Daoy (cell line): ENCODE data around the gene AMPD2. TPM values are rescaled to one million over a fixed set of nuclear protein-coding genes. Genes with fewer than 3 reads are reported as not detected.

Experiments used
- DNase-seq: peaks from one replicate; pipeline ENCODE4 v3.0.0-alpha.2; 2015; ENCODE audit warnings: low read depth
- total RNA-seq: library from RNA; depleted of rRNA; stranded (reverse); fragments of >200 nt; shearing (Covaris generic); gene quantifications from 2 replicates; pipeline ENCODE4 v1.2.3, GENCODE V29; 2014

AMPD2 gene
- total RNA-seq, 1 experiment from 2014 or later = 135 TPM

DNA sequence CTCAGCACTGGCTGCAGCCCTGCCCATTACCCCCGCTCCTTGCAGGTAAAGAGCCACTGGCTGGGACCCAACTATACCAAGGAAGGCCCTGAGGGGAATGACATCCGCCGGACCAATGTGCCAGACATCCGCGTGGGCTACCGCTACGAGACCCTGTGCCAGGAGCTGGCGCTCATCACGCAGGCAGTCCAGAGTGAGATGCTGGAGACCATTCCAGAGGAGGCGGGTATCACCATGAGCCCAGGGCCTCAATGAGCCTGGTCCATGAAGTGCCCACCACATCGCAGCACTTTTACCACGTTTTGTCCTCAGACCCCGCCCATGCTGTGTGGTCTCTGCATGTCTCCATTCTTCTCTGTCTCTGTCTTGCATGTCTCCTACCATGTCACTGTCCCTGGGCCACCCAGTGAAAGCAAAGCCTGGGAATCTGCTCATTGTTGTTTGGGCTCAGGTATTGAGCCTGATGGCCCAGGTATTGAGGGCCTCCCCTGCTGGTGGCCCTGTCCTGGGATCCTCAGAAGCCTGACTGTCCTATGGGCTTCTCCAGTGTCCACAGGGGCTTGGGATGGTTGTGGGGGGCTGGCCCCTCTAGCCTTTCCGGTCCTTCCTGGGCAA lies 11.4 kb downstream of the AMPD2 start:
- no peak for DNase-seq

DNA sequence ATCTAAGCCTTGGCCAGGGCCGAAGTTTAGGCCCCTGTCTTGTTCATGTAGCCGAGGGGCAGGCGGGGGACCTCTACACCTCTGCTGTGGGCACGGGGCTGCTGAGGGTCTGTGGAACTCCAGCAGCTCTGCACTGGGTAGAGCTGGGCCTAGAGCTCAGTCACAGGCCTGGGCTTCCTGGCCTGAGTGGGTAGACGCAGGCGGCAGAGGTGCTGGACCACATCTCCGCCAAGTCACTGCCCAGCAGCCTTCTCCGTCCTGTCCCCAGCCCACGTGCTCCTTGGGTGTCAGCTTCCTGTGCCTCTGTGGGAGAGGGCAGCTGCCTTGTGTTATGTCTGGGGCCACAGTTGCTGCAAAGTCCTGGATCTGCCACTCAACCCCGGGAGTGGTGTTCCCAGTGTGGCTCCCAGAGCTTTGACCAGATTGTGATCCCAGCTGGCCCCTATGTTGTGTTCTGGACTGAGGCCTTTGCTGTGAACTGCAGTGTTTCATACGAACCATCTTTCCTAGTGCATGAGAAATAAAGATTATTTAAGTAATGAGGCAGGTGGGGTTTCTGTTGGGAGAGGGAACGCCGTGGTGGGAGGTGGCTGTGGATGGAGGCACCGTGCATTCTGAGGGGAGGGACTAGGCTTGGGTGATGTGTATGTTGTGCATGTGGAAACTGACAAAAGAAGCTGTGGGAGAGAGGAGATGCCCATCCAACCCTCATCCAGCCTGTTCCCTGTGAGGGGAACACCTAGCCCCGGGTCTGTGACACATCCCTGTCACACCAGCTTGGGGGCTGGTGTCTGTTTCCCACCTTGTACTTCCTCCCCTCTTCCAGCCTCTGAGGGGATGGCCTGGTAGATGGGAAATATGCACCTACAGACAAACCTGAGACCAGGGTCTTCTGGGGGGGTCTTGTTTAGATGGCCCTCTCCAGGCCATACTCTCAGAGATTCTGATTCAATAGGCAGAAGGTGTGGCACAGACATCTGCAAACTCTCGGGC lies 12.2 kb downstream of the AMPD2 start:
- no peak for DNase-seq

DNA sequence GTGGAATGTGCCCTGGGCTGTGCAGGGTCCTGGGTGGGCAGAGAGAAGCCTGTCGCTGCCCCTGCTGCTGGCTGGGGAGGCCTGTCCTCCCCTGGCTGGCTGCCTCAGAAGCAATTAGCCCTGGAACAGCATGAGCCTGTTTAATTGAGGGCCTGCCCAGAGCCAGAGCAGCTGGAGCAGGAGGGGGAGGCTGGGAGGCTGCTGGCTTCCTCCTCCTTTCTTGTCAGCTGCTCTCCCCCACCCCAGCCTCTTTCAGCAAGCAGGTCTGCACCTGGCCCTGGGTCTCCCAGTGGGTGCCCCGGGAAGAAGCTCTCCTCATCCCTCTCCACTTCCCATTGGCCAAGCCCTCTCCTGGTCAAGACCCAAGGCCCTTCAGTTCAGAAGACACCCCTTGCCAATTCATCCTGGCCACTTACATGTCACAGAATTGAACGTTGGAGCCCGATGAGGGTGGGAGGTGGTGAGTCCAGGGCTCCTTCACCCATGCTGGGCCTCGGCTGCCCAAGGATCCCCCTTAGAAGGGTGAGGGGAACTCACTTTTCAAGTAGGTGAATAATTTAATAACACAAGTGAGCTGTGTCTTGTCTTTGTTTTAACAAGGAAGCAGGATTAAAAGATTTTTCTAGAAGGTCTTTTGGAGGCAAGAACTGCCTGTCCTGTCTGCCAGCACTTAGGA lies 13.2 kb downstream of the AMPD2 start:
- no peak for DNase-seq

DNA sequence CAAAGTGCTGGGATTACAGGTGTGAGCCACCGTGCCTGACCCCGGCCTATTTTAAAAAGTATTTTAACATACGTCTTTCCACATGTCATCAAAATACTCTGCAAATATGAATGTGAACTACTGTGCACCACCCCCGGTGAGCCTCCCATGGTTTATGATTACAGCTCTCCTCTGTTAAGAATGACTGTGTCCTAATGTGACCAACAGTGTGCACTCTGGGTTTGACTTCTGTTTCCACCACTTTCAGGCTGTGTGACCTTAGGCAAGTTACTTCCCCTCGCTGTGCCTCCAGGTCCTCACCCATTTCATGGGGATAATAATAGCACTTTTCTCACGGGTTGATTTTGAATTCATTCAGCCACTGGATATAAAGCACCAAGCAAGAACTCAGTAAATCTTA lies 14.7 kb downstream of the AMPD2 start:
- no peak for DNase-seq

DNA sequence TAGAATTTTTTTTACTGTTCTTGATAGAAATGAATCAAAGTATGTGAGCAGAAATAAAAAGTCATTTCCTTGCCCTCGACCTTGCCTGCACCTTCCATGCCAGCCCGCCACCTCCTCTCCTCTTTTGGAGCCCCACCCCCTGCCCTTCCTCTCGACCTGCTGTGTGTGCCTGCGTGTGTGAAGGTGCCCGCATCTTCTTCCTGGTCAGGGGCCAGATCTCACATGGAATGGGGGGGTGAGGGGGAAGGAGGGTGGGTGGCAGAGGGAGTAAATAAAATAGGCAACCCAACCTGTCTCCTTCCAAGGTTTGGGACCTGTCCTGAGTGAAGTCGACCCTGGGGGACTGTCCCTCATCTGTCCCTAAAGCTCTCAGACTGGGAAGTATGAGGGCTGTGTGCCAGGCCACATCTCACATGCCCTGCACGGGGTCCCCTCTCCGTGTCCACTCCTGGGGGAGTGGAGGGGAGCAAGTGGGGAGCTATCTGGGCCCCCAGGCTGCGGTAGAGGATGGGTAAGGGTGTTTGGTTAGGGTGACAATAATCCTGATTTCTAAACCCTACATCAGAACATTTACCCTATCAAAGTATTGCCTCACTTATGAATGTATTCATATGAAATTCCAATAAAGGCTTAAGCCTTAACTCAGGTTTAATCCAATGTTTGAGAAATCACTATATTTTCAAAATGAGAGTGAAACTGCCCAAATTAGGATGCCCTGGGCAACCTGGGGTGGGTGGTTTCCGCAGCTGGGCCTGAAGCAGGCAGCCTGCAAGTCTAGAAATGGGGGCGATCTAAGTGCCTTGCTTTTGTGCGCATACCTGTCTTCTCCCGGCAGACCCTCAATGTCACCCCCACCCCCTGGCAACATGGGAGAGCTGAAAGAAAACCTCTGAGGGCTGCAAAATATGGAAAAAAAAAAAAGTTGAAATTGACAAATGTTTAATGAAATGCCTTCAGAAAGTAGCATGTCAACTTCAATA lies 15.4 kb downstream of the AMPD2 start:
- no peak for DNase-seq

DNA sequence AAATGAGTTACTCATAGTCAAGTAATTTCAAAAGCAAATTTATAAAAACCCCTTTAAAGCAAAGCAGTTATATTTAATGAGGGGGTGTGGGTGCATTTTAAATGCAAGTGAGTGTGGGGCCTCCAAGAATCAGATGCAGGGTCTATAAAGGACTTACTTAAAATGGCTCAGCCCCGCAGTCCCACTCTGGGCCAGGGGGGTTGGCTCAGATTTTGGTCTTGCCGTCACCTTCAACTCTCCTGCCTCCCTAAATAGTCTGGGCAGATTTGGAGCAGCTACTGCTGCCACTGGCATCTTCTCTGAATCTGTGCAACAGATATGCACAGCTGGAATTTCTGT lies 16.2 kb downstream of the AMPD2 start:
- DNase-seq = no peak

DNA sequence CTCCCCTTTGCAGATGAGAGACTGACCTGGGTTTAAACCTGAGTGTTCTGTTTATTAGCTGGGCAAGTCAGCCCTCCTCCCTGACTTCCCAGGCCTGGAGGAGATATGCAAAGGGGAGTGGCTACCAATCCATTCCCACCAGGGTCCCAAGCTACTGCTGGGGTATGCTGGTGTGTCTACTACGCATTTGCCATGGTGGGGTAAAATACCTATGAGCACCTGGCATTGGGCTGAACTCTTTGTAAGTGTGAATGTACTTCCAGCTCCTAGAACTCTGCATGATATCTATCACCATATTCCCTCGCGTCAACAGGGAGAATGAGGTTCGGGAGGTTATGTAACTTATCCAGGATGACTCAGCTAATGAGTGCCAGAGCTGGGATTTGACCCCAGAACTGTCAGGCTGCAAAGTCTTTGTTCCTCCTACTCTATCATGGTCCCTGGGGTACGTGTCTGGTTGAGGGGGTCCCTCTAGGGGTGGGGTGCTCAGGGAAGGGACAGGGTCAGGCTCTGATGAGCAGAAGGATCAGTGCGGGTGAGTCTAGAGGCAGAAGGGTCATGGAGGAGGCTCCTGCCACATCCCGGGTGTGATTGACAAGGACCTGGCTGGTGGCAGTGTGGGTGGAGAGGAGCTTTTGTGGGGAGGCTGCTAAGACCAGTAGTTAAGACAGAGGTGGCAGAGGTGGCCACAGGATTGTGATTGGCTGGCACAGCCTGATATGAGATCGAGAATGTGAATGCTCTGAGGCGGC lies 16.7 kb downstream of the AMPD2 start:
- peak; percentile 68 for DNase-seq

DNA sequence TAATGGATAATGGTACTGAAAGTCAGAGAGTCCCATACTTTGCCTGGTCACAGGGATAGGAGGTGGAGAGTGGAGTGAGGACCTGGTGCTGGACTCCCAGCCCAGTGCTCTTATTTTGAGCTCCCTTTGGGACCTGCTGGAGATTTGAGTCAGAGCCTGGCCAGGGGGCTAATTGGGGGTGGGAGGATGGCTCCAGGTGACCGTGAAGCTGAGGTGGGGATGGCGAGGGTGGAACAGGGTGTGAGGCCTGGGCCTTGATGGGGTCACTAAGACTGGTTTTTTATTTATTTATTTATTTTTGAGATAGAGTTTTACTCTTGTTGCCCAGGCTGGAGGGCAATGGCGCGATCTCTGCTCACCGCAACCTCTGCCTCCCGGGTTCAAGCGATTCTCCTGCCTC lies 17.8 kb downstream of the AMPD2 start:
- DNase-seq = no peak

DNA sequence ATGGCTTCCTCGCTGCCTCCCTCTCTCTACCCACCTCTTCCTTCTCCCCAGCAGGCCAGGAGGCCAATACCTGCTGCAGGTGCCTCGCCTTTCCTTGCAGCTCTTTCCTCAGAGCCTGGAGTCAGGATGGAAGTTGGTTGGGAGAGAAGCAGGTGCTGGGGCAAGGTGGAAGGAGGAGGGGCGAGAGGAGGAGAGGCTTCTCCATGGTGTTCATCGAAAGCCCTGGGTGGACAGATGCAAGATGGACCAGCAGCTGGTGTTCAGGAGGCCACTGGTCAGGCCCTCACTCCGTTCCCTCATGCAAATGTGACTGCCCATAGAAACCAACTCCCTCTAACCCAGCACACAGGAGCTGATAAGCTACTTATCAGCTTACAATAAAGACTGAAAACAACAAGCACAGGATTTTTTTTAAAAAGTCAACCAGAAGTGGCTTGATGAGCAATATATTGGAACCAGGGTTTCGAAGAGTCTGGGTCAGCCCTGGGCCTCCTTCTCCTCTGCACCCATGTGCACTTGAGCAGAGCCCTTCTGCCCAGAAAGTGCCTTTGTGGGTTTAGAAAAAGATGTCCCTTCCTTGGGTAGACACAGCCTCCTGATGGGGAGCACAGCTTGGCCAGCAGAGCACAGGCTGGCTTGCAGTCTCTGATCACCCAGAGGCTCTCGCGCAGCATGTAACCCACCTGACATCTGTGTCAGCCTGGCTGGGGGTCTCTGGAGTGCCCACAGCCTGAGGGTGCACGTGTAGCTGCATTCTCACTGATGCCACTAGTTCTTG lies 19.6 kb downstream of the AMPD2 start:
- DNase-seq = no peak

DNA sequence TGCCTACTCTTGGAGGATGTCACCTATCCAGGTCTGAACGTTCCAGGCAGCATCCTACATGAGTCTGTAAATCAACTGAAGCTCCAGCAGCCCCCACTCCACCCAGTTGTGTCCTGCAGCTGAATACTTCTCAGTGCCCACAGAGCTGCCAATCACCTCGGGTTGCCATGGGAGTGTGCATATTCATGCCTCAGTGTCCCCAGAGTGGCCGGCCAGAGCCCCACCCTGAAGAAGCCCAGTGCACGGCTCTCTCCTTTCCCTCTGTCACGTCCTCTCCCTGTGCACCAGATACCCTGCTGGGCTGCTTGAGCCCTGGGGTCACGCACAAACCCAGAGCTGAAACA lies 20.2 kb downstream of the AMPD2 start:
- DNase-seq = no peak

DNA sequence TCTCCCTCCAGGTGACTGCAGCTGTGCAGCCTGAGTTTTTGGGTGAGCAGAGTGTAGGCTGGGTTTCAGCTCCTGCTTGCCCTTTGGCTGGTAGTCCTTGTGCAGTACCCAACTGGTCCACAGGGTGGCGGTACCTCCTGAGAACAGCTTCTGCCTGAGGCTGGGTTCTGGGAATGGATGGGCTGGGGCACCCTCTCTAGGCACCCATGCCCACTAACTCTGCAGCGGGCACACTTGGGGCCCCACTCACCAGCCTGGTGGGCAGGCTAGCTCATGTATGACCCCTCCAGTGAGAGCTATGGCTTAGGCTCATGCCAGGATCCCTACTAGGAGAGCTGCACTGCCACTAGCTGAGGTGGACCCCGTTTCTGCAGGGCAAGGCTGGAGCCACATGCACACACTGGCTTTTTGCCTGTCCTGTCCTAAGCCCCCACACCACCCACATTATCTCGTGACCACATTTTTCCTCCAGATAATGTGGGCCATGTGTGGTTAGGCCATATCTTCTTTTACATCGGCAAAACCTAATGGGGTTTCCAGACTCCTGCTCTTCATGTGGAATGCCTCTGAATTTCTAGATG lies 20.7 kb downstream of the AMPD2 start:
- peak; percentile 79 for DNase-seq

DNA sequence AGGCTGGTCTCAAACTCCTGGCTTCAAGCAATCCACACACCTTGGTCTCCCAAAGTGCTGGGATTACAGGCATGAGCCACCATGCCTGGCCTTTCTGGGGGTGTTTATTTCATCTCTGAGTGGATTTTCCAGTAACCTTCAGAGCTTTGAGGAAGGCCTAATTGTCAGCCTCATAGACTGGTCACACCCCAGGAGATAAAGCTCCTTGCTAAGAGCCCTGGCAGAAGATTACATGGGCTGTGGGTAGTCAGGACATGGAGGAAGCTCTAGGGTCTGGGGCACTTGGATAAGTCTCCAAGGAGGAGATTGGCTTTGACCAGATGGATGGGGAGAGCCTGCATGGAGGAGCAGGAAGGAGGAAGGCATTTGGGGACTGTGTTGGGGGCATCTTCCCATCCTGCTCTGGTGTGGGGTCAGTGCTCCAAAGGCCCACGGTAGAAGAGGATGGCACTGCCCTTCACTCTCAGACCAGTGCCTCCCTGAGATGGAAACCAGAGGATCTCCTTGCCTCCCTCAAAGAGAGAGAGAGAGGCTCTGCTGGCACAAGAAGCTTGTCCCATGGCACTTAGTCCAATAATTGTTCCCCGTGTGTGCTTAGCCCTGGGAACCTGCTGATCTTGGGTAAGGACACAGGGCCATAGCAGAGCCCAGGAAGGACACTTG lies 21.6 kb downstream of the AMPD2 start:
- no peak for DNase-seq

DNA sequence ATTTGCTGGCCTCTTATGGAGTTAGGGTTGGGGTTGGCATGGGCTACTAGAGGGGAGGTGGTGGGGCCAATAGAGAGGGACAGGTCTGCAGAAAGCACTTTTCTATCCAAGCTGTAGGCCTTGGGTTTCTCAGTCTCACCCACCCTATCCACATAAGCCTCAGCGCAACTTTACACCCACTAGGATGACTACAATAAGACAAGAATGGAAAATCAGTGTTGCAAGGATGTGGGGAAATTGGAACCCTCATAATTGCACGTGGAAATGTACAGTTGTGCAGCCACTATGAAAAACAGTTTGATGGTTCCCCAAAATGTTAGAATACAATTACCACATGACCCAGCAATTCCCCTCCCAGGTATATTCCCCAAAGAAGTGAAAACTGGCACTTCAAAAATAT lies 22.2 kb downstream of the AMPD2 start:
- no peak for DNase-seq

DNA sequence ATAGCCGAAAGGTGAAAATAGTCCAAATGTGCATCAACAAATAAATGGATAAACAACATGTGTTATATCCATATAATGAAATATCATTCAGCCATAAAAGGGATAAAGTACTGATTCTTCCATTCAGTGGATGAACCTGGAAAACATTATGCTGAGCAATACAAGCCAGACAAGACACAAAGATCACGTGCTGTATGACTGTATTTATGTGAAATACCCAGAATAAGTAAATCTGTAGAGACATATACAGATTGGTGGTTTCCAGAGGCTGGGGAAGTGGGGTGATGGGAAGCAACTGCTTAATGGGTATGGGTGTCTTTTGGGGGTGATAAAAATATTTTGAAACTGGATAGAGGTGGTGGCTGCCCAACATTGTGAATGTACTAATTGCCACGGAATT lies 23.0 kb downstream of the AMPD2 start:
- DNase-seq = no peak

DNA sequence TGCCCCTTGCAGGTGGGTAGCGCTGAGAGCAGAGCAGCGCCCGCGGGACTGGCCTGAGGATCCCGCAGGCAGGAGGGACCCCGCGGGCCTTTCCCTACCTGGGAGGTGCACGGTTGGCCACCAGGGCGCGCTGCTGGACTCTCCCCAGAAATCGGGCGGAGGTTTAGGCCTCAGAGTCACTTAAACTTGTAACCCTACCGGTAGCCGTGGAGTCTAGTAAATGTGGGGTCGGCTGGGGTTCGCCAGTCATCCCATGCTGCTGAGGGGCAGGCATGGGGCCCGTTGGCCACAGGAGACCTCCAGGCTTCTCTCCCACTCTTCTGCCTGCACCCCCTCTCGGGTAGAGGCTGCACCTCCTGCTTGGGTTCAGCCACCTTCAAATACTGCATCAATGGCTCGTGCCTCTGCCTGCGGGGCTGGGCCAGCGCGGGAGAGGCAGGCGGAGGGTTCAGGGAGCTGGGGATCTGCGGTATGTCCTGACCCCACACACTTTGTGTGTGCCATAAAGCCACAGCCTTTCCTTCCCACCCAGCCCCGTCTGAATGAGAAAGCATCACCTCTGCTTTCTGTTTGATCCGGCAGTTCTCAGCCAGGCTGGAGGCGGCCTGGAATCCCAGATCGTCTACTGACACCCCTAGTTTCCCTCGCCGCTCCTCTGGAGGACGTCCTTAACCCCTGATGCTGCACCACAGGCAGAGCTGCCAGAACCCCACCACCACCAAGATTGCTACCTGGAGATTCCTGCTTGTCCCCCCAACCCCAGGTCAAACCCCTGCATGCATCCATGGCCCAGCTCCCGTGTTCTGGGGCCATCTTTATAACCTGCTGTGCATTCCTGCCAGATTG lies 24.0 kb downstream of the AMPD2 start:
- peak; percentile 89 for DNase-seq

DNA sequence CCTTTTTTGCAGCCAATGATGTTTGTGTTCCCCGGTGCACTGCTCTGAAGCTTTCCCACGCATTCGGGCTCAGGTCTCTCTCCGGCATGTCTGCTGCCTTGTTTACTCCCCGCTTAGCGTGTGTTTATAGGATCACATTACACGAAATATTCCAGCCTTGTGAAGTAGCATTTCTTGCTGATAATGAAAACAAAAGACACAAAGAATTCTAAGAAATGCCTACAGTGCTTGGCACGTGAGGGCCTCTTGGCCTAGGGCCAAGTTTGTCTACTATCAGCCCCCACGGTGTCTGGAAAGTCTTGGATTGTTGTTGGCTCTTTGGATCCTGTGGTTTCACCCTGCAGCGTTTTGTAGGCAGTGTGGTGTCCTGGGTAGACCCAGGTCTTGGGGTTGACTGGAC lies 25.0 kb downstream of the AMPD2 start:
- DNase-seq = no peak

DNA sequence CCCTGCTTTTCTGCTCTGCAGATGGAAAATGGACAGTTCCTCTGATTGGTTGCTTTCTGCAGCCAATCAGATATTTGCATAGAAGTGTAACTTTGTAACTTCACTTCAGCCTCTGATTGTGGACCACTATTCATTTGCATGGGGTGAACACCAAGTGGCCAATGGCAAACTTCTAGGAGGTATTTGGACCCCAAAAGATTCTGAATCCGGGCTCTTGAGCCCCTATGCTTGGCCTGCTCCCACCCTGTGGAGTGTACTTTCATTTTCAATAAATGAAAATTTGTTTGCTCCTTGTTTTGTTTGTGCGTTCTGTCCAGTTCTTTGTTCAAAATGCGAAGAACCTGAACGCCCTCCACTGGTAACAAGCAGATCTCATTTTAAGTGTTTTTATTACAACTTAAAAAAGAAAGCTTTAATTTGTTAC lies 29.9 kb downstream of the AMPD2 start:
- no peak for DNase-seq

DNA sequence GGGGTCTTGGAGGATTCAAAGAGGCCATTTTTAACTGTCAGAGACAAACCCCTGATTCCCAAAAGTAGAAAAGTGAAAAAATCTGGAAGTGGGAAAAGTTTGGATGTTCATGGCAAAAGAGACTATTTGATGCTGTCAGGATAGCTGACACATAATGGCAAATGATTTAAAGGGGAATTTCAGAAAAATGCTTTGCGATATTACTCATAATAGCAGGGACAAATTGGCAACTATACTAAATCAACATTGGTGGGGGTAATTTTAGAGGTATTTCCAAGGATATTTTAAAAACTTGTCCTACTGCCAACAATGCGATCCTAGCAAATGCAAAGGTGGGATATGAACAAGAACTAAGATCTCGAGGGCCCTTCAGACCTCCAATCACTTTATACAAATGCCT lies 31.0 kb downstream of the AMPD2 start:
- DNase-seq = no peak
